GM06990 (cell line): ENCODE data around the gene ATP1A4.

ENCODE experiments used
- DNase-seq: peaks from one replicate; pipeline ENCODE4 v3.0.0-alpha.2; 2011; ENCODE audit not compliant: insufficient read length; ENCODE audit errors: extremely low read depth
- H3K27me3 ChIP-seq: replicated peaks from 2 replicates; pipeline ENCODE4 v1.6.0; 2011; ENCODE audit warnings: low read length; ENCODE audit not compliant: control insufficient read depth, insufficient read depth
- H3K36me3 ChIP-seq: 2 replicates; pipeline ENCODE4 v1.5.1; 2011; ENCODE audit warnings: low read length; ENCODE audit not compliant: control insufficient read depth, insufficient read depth
- H3K4me3 ChIP-seq: replicated peaks from 2 replicates; pipeline ENCODE4 v1.5.1; 2011; ENCODE audit warnings: low read depth, mild to moderate bottlenecking, control low read depth, low read length
- TF ChIP-seq, protein P1 (sequence below): IDR thresholded peaks from 2 replicates; pipeline ENCODE4 v1.5.1; 2011; ENCODE audit warnings: low read length, control low read depth, mild to moderate bottlenecking, inconsistent platforms; ENCODE audit not compliant: insufficient read depth, poor library complexity, severe bottlenecking

Gene ATP1A4

DNA sequence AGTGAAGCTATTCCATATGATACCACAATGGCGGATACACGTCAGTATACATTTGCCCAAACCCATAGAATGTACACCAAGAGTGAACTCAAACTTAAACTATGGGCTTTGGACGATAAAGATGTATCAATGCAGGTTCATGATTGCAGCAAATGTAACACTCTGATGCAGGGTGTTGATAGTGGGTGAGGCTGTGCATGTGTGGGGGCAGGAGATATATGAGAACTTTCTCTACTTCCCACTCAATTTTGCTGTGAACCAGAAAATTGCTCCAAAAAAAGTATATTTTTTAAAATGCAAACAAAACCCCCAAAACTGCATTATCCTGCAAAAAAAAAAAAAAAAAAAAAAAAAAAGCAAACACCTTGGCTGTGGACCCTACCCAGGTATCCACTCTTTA is 32.5 kb upstream of the ATP1A4 start:
- no peak for DNase-seq
- no peak overlapping the region for H3K4me3 ChIP-seq
- TF ChIP-seq, protein P1, sequence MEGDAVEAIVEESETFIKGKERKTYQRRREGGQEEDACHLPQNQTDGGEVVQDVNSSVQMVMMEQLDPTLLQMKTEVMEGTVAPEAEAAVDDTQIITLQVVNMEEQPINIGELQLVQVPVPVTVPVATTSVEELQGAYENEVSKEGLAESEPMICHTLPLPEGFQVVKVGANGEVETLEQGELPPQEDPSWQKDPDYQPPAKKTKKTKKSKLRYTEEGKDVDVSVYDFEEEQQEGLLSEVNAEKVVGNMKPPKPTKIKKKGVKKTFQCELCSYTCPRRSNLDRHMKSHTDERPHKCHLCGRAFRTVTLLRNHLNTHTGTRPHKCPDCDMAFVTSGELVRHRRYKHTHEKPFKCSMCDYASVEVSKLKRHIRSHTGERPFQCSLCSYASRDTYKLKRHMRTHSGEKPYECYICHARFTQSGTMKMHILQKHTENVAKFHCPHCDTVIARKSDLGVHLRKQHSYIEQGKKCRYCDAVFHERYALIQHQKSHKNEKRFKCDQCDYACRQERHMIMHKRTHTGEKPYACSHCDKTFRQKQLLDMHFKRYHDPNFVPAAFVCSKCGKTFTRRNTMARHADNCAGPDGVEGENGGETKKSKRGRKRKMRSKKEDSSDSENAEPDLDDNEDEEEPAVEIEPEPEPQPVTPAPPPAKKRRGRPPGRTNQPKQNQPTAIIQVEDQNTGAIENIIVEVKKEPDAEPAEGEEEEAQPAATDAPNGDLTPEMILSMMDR = no peak
- no peaks in the 10 kb centered on the region for H3K36me3 ChIP-seq
- H3K27me3 ChIP-seq = peaks cover 1% of the 10 kb centered on the region

DNA sequence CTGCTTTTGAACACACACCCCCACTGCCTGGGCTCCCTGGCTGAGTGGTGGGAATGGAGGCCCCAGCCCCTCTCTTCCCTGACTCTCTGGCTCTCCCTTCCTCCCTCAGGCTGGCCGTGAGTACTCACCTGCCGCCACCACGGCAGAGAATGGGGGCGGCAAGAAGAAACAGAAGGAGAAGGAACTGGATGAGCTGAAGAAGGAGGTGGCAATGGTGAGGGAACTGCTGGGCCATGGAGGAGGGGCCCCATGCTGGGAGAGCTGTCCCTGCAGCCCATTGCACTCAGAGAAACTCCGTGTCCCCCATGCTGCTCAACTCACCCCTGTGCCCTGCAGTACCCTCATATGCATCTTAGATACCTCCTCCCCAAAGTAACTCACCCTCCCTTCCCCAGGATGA is 30.6 kb upstream of the ATP1A4 start:
- no peak for DNase-seq
- H3K36me3 ChIP-seq = no peaks in the 10 kb centered on the region
- no peak overlapping the region for H3K4me3 ChIP-seq
- peaks cover 1% of the 10 kb centered on the region; the same call in 1 of the 2 replicates for H3K27me3 ChIP-seq
- TF ChIP-seq, protein P1 = no peak

DNA sequence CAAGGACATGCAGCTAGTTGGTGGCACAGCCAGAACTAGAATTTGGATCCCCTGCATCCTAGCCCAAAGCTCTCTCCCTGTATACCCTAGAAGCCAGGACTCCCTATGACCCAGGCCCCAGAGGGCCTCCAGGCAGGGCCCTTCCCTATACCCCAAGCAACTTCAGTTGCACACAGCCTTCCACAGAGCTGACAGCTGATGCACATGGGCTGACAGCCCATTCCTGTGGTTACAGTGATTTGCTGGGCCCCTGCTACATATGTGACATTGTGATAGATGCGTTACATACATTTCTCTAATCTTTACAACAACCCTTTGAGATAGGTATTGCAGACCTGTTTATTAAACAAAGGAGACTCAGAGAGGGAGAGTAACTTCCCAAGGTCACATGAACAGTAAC is 30.0 kb upstream of the ATP1A4 start:
- H3K4me3 ChIP-seq = no peak overlapping the region
- TF ChIP-seq, protein P1 = no peak
- peaks cover 1% of the 10 kb centered on the region; the same call in 1 of the 2 replicates for H3K27me3 ChIP-seq
- no peak for DNase-seq
- H3K36me3 ChIP-seq = no peaks in the 10 kb centered on the region

DNA sequence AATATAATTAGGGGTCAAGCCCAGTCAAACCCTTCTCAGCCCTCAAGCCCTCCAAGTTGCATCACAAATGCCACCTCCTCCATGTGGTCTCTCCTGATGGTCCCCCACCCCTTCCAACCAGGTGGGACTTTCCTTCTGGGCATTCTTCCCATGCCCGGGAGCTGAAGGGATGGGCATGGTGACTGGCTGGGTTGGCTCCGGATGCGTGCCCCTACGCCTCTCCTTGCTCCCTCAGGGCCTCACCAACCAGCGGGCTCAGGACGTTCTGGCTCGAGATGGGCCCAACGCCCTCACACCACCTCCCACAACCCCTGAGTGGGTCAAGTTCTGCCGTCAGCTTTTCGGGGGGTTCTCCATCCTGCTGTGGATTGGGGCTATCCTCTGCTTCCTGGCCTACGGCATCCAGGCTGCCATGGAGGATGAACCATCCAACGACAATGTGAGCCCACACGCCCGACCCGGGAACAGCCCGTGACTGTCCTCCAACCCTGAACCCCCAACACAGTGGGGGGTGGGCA is 28.4 kb upstream of the ATP1A4 start:
- TF ChIP-seq, protein P1 = no peak
- Histone ChIP-seq H3K36me3 (no peaks in the 10 kb centered on the region), H3K4me3 (no peak overlapping the region), H3K27me3 (no peaks in the 10 kb centered on the region)
- no peak for DNase-seq

DNA sequence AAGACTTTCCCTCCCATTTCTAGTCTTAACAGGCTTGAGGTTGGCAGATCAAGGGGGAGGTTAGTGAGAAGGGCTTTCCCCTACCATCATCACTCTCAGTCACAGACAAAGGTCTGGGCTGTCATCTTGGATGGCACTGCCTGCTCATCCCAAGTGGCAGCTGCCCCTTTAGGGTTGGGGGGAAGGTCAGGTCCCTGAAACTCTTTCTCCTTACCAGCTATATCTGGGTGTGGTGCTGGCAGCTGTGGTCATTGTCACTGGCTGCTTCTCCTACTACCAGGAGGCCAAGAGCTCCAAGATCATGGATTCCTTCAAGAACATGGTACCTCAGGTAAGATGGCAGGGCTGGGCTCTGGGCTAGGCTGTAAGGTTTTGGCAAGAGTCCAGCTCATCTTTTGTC is 27.7 kb upstream of the ATP1A4 start:
- no peak overlapping the region for H3K4me3 ChIP-seq
- no peaks in the 10 kb centered on the region for H3K27me3 ChIP-seq
- H3K36me3 ChIP-seq = no peaks in the 10 kb centered on the region
- no peak for DNase-seq
- TF ChIP-seq, protein P1 = no peak
